ENCODE measurements around the gene TCAIM. TPM values are rescaled to one million over a fixed set of nuclear protein-coding genes. Genes with fewer than 3 reads are reported as not detected.

The TCAIM gene
- total and polyA plus RNA-seq, 9 of the 15 experiments (the other 6 are each of a cell fraction or from before 2014, with no cell fraction given) = 19.7 to 53.3 (median 36.9) TPM

GRCh38 chr3:44323341-44323955, 15.1 kb upstream of the TCAIM start (continued):
- TF ChIP-seq ZNF398 (CRISPR knock-in tag; IDR thresholded peaks at IDR 0.05) = no peak
- TF ChIP-seq ATF6 (CRISPR knock-in tag; IDR thresholded peaks at IDR 0.05) = no peak
- TF ChIP-seq ZNF277 (CRISPR knock-in tag; IDR thresholded peaks at IDR 0.05; ENCODE audit: borderline replicate concordance) = no peak

- H3K27me3 ChIP-seq (ENCODE audit: control insufficient read depth in 2 of 2, insufficient read depth in 2 of 2, low read length in 2 of 2) = no peaks in the 10 kb centered on the region
- in situ Hi-C loops (cut with MboI) = loop anchor here (10.0 kb wide), 1 partner anchor 190 kb away; no protein-coding TSS in a partner anchor
- no peaks in the 10 kb centered on the region for H4K20me1 ChIP-seq (replicated peaks; ENCODE audit: control insufficient read depth, insufficient read depth, low read length)
- FAIRE-seq = no peak
- ChIA-PET CTCF (ENCODE audit: low intra/inter-chr PET ratio) (no interaction called here), POLR2A (no interaction called here)
- TF ChIP-seq ZNF134 (CRISPR knock-in tag; conservative IDR thresholded peaks at IDR 0.05) = no peak
- no peak for TF ChIP-seq PREB (CRISPR knock-in tag; IDR thresholded peaks at IDR 0.05)
- TF ChIP-seq ZNF347 (CRISPR knock-in tag; IDR thresholded peaks at IDR 0.05; ENCODE audit: low read depth) = no peak
- TF ChIP-seq ZNF143 (CRISPR knock-in tag; IDR thresholded peaks at IDR 0.05) = no peak
- TF ChIP-seq HMGN3 (IDR thresholded peaks at IDR 0.05; ENCODE audit: borderline replicate concordance, extremely low read depth, insufficient read length, low read depth, low read length) = no peak
- TF ChIP-seq HINFP (tag; conservative IDR thresholded peaks at IDR 0.05; ENCODE audit: low read depth) = no peak
- no peak for TF ChIP-seq COPS2 (conservative IDR thresholded peaks at IDR 0.05)
- TF ChIP-seq NUFIP1 (IDR thresholded peaks at IDR 0.05; ENCODE audit: partially characterized antibody) = no peak
- no peak for DNase-seq (ENCODE audit: extremely low read depth in 1 of 4, low spot score in 3 of 4)
- H3K9ac ChIP-seq (ENCODE audit: insufficient read depth in 1 of 2, low read depth in 2 of 2, low read length in 2 of 2) = no peak overlapping the region
- no peak for ATAC-seq
- no peak overlapping the region for H2AFZ ChIP-seq (ENCODE audit: low read depth, low read length)
- H3K4me3 ChIP-seq = no peak overlapping the region
- BruUV-seq (replicated peaks) = no TSS peak
- H3K4me1 ChIP-seq (replicated peaks in 1 of 2; ENCODE audit: control insufficient read depth in 2 of 2, insufficient read depth in 2 of 2, low read length in 2 of 2) = no peaks in the 10 kb centered on the region
- no peaks in the 10 kb centered on the region for H3K36me3 ChIP-seq (ENCODE audit: control insufficient read depth, insufficient read depth, low read length)
- H3K27ac ChIP-seq (ENCODE audit: extremely low read depth, low read depth, low read length) = no peak overlapping the region
- H3K79me2 ChIP-seq (ENCODE audit: control insufficient read depth, insufficient read depth, low read length) = no peaks in the 10 kb centered on the region
- intact Hi-C loops (cut with micrococcal nuclease) = loop anchor here (5.0 to 10.0 kb wide), 4 partner anchors 87 to 670 kb away; partner anchors contain the start of gene ZNF197
- no peak overlapping the region for H3K4me2 ChIP-seq (ENCODE audit: insufficient read depth, low read length)
- H3K9me1 ChIP-seq (ENCODE audit: control insufficient read depth, insufficient read depth, low read length) = no peaks in the 10 kb centered on the region
- H3K9me3 ChIP-seq (replicated peaks; ENCODE audit: control insufficient read depth, insufficient read depth, low read depth, low read length) = peaks cover 5% of the 10 kb centered on the region; the same call in 1 of the 2 replicates
Observed at GRCh38 chr3:44324584-44324983, 14.0 kb upstream of the TCAIM start.

Measured in K562 (cell line).